ENCODE measurements around the gene DMRT1. TPM values are rescaled to one million over a fixed set of nuclear protein-coding genes. Genes with fewer than 3 reads are reported as not detected.

The DMRT1 gene
- not detected for polyA plus RNA-seq (2012; ENCODE audit: insufficient read depth, insufficient read length)

DNA sequence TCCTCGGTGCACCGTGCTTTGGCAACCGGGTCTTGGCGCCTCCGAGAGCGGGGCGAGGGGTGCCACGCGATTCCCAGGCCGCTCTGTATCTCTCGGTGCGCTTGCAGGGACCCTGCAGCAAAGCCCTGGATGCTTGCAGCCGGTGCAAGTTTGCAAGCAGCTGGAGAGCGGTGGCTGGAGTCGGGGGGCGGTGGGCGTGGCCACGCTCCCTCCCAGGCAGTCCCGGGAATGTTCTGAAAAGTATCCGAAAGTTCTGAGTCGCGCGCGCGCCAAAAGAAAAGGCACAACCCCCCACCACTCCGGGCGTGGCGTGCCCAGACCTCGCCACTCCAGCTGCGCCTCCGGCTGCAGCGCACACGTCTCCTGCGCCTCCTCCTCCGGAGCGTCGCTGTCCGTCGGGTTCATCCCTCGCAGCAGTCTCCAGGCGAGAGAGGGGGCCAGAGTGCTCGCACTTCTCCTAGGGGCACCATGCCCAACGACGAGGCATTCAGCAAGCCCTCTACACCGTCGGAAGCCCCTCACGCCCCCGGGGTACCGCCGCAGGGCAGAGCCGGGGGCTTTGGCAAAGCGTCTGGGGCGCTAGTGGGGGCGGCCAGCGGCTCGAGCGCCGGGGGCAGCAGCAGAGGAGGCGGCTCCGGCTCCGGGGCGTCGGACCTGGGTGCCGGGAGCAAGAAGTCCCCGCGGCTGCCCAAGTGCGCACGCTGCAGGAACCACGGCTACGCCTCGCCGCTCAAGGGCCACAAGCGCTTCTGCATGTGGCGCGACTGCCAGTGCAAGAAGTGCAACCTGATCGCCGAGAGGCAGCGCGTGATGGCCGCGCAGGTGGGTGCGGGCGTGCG, at the start of gene DMRT1:
DMRT1 (plus strand) TSS at position 327 of the 839 bp plus-strand sequence; CDS start at position 469, 142 bp downstream.
- no peak for DNase-seq (ENCODE audit: low read depth, low spot score)
- H3K4me3 ChIP-seq (ENCODE audit: low read length), result no peak within 1 kb of the TSS

GRCh38 chr9:792331-793260, 48.9 kb upstream of the DMRT1 start:
- no peak for DNase-seq (ENCODE audit: low read depth, low spot score)
- no peak overlapping the region for H3K4me3 ChIP-seq (ENCODE audit: low read length)

DNA sequence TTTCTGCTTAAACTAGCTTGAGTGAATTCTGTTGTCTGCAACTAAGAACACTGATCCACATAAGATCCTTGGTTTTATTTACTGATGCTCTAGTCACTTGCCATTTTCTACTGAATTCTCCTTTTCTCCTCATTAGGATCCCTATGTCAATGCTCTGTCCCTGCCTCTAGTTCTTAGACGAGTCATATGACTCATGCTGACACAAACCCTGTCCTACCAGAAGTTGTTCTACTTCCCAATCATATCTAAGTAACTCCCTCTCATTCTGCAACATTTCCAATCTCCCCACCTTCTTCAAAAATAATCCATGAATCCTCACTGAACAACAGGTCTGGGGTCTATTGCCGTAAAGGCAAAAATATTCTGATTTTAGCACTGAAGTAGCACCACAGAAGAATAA, 47.1 kb upstream of the DMRT1 start:
- no peak overlapping the region for H3K4me3 ChIP-seq (ENCODE audit: low read length)
- DNase-seq (ENCODE audit: low read depth, low spot score), result no peak

- H3K4me3 ChIP-seq (ENCODE audit: low read length), result no peak overlapping the region
- DNase-seq (ENCODE audit: low read depth, low spot score), result no peak
Observed at GRCh38 chr9:795869-796268, 45.6 kb upstream of the DMRT1 start.

DNA sequence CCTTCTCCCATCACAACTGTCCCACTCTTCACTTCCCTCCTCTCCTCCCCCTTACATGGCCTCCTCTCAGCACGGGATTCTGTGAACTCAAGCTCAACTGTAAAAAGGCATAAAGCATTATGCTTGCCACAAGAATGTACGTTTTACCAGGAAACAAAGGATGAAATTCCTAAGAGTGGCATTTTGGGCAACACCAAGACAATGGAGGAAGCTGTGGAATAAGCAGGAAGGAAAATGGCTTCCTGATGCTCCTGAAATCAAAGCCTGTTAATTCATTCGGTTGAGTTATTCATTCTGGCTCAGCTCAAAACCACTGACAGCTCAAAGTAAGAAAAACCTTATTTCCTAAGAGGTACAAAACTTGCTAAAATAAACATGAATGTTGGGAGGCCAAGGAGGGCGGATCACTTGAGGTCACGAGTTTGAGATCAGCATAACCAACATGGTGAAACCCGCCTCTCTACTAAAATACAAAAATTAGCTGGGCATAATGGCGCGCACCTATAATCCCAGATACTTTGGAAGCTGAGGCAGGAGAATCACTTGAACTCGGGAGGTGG, 40.8 kb upstream of the DMRT1 start:
- DNase-seq (ENCODE audit: low read depth, low spot score), result no peak

DNA sequence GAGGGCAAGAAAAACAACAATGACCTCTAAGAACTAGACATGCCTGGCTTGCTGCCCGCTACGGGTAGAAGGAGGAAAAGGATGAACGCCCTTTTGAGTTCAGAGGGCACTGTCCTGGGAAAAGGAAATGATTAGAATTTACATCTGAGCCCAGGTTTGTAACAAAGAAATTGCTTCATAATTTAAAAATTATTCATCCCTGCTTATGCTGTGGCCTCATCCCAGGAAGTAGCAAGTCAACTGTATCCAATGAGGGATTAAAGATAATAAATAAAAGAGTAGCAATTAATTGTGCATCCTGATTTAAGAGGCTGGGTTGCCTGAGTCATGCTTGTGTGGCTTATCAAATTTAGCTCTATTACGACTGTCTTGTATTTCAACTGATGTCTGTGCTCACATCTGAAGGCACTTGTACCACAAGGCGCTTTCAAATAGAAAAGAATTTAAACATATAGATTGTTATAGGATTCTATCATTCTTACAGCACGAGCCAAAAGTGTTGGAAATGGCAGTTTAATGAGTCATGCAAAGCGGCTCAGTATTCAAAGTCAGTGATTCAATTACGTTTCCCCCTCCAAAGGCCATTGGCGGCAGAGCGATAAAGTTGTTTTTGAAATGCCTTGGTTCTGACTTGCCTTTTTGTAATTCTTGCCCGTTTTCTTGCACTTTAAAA, 40.0 kb upstream of the DMRT1 start:
- DNase-seq (ENCODE audit: low read depth, low spot score), result no peak

More for the DNA sequence above, 40.8 kb upstream of the DMRT1 start:
- H3K4me3 ChIP-seq (ENCODE audit: low read length), result no peak overlapping the region

GRCh38 chr9:804026-804425, 37.5 kb upstream of the DMRT1 start:
- no peak overlapping the region for H3K4me3 ChIP-seq (ENCODE audit: low read length)
- no peak for DNase-seq (ENCODE audit: low read depth, low spot score)

More for the DNA sequence above, 40.0 kb upstream of the DMRT1 start:
- H3K4me3 ChIP-seq (ENCODE audit: low read length), result no peak overlapping the region

GRCh38 chr9:805151-805550, 36.3 kb upstream of the DMRT1 start:
- H3K4me3 ChIP-seq (ENCODE audit: low read length), result no peak overlapping the region
- DNase-seq (ENCODE audit: low read depth, low spot score), result no peak

GRCh38 chr9:806285-807156, 35.0 kb upstream of the DMRT1 start:
- H3K4me3 ChIP-seq (ENCODE audit: low read length), result no peak overlapping the region
- peak; percentile 38 for DNase-seq (ENCODE audit: low read depth, low spot score)

DNA sequence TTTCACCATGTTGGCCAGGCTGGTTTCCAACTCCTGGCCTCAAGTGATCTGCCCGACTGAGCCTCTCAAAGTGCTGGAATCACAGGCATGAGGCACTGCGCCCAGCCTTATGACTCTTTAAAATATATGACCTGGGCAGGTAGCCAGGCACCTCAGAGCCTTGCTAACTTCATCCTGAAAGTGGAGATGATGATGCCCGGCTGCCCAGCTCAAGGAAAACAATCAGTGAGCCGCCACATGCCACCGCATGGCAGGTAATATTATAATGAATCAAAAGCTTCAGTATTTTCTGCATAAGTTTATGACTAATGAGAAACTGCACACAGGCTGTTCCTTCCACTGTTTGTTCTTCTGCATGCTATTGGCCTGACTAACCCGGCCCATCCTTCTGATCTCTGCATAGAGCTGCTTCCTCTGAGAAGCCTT, 30.4 kb upstream of the DMRT1 start:
- no peak overlapping the region for H3K4me3 ChIP-seq (ENCODE audit: low read length)
- DNase-seq (ENCODE audit: low read depth, low spot score), result no peak

DNA sequence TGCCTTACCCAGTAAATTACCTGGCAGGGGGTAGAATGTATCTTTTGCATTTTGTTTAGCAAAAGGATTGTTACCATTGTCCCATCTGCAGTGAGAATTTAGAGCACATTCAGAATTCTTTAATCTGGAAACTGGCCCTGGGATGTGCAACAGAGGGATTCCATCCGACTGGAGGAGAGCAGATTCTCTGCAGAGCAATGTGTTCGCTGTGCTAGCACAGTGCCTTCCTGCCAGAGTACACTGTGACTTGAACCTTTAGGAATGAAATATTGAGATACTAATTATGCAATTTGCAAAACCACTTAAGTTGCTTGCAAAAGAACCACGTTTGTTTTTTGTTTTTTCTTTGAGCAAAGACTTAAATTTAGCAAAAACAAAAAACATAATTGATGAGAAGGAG, 22.5 kb upstream of the DMRT1 start:
- no peak for DNase-seq (ENCODE audit: low read depth, low spot score)

GRCh38 chr9:826500-827280, 14.8 kb upstream of the DMRT1 start:
- DNase-seq (ENCODE audit: low read depth, low spot score), result no peak
- H3K4me3 ChIP-seq (ENCODE audit: low read length), result no peak overlapping the region

More for the DNA sequence above, 22.5 kb upstream of the DMRT1 start:
- no peak overlapping the region for H3K4me3 ChIP-seq (ENCODE audit: low read length)

DNA sequence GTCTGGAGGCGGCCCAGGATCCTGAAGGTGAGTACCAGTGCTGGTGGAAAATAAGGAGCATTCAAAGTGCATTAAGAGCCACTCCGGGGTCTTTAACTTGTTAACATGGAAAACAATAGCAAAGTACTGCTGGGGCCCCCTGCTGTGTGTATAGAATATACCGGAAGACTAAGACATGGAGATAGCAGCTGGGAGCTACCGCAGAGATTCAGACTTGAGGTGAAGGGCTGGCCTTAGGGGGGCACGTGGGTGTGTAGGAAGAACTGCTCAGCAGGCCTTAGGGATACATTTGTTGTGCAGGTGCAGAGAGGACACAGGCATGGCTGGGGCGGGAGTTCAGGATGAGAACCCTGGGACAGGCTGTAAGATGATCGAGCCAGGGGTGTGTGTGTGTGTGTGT, 1.2 kb upstream of the DMRT1 start:
- peak; percentile 46 for DNase-seq (ENCODE audit: low read depth, low spot score)

GRCh38 chr9:842635-843426, 1.3 kb downstream of the DMRT1 start:
- H3K4me3 ChIP-seq (ENCODE audit: low read length), result no peak overlapping the region
- no peak for DNase-seq (ENCODE audit: low read depth, low spot score)

More for the DNA sequence above, 1.2 kb upstream of the DMRT1 start:
- H3K4me3 ChIP-seq (ENCODE audit: low read length), result no peak overlapping the region

DNA sequence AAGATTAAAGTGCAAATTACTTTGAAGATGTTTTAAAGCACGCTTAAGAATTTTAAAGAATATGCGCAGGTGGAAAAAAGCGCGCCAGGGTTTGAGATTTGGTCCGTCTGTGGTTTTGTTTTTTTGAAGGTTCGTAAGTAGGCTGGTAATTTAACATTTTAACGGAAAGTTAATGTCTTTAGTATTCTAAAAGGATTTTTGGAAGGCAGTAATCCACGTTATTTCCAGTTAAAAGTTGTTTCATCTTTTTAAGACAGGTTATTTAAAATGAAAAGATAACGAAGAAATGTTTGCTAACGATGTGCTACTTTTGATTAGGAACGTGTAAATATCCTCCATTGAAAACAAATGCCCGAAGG, 1.9 kb downstream of the DMRT1 start:
- no peak for DNase-seq (ENCODE audit: low read depth, low spot score)
- H3K4me3 ChIP-seq (ENCODE audit: low read length), result no peak overlapping the region

DNA sequence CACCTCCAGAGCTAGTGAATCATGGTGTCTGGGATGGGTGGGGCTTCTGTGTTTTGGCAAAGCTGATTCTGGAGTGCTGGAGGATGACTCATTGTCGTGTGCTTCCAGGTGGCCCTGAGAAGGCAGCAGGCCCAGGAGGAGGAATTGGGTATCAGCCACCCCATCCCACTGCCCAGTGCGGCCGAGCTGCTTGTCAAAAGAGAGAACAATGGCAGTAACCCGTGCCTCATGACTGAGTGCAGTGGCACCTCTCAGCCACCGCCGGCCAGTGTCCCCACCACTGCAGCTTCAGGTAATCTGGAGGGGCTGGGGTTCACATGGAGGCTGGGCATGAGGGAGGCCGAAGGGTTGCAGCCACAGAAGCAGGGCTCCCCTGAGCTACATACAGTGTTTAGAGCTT, 5.4 kb downstream of the DMRT1 start:
- no peak overlapping the region for H3K4me3 ChIP-seq (ENCODE audit: low read length)
- DNase-seq (ENCODE audit: low read depth, low spot score), result no peak

- DNase-seq (ENCODE audit: low read depth, low spot score), result no peak
Observed at GRCh38 chr9:847505-847904, 6.0 kb downstream of the DMRT1 start.

More at GRCh38 chr9:847505-847904, 6.0 kb downstream of the DMRT1 start:
- no peak overlapping the region for H3K4me3 ChIP-seq (ENCODE audit: low read length)
